HepG2 (cell line): Measurements from ENCODE around the gene TMEM271.

Experiments used
- ATF2 ChIP-seq: sonication (generic); formaldehyde crosslinking; IDR thresholded peaks from 2 replicates; pipeline ENCODE4 v1.4.0; 2020; ENCODE audit warnings: missing genetic modification reagents
- ATF3 ChIP-seq: sonication (generic); formaldehyde crosslinking; IDR thresholded peaks from 2 replicates; pipeline ENCODE4 v1.4.0; 2020; ENCODE audit warnings: missing genetic modification reagents
- CTCF ChIP-seq: sonication (generic); formaldehyde crosslinking; IDR thresholded peaks from 2 replicates; pipeline ENCODE4 v1.5.0; 2020; ENCODE audit warnings: mild to moderate bottlenecking, missing genetic modification reagents, moderate library complexity
- DPF2 ChIP-seq: sonication (generic); formaldehyde crosslinking; IDR thresholded peaks from 2 replicates; pipeline ENCODE4 v1.4.0; 2020; ENCODE audit warnings: mild to moderate bottlenecking, low read depth, missing genetic modification reagents, borderline replicate concordance
- EZH2 ChIP-seq: conservative IDR thresholded peaks from 2 replicates; pipeline ENCODE4 v1.6.1; 2012; ENCODE audit warnings: mild to moderate bottlenecking, low read depth, low read length, moderate library complexity
- KLF13 ChIP-seq: sonication (generic); formaldehyde crosslinking; IDR thresholded peaks from 2 replicates; pipeline ENCODE4 v1.4.0; 2020; ENCODE audit warnings: mild to moderate bottlenecking, missing genetic modification reagents
- SP2 ChIP-seq: sonication (generic); formaldehyde crosslinking; IDR thresholded peaks from 2 replicates; pipeline ENCODE4 v1.5.1; 2020; ENCODE audit warnings: mild to moderate bottlenecking, missing genetic modification reagents
- SYNCRIP ChIP-seq: fragments of 200-400 bp; formaldehyde crosslinking; IDR thresholded peaks from 2 replicates; pipeline ENCODE4 v1.6.1; 2018; ENCODE audit warnings: mild to moderate bottlenecking, low read depth, low read length; ENCODE audit not compliant: insufficient read depth
- TAF1 ChIP-seq: sonication (generic); formaldehyde crosslinking; IDR thresholded peaks from 2 replicates; pipeline ENCODE4 v1.4.0; 2020; ENCODE audit warnings: missing genetic modification reagents
- ZBTB44 ChIP-seq: sonication (generic); formaldehyde crosslinking; IDR thresholded peaks from 2 replicates; pipeline ENCODE4 v1.4.0; 2020; ENCODE audit warnings: missing genetic modification reagents
- ZNF3 ChIP-seq: IDR thresholded peaks from 2 replicates; pipeline ENCODE4 v1.7.0; 2017; ENCODE audit warnings: inconsistent platforms
- TF ChIP-seq, protein P1 (sequence below): fragments of 450-650 bp; IDR thresholded peaks from 2 replicates; pipeline ENCODE4 v1.6.1; 2017; ENCODE audit warnings: mild to moderate bottlenecking

- TF ChIP-seq, protein P1, sequence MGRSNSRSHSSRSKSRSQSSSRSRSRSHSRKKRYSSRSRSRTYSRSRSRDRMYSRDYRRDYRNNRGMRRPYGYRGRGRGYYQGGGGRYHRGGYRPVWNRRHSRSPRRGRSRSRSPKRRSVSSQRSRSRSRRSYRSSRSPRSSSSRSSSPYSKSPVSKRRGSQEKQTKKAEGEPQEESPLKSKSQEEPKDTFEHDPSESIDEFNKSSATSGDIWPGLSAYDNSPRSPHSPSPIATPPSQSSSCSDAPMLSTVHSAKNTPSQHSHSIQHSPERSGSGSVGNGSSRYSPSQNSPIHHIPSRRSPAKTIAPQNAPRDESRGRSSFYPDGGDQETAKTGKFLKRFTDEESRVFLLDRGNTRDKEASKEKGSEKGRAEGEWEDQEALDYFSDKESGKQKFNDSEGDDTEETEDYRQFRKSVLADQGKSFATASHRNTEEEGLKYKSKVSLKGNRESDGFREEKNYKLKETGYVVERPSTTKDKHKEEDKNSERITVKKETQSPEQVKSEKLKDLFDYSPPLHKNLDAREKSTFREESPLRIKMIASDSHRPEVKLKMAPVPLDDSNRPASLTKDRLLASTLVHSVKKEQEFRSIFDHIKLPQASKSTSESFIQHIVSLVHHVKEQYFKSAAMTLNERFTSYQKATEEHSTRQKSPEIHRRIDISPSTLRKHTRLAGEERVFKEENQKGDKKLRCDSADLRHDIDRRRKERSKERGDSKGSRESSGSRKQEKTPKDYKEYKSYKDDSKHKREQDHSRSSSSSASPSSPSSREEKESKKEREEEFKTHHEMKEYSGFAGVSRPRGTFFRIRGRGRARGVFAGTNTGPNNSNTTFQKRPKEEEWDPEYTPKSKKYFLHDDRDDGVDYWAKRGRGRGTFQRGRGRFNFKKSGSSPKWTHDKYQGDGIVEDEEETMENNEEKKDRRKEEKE, result no peak
- TF ChIP-seq ZBTB44 (CRISPR knock-in tag) (no peak), EZH2 (0 out of 2 replicates have a peak, but pooled peaks have one; percentile 14), DPF2 (CRISPR knock-in tag) (no peak), CTCF (peak; percentile 40; the same call in 1 of the 2 replicates), ATF3 (CRISPR knock-in tag) (no peak), SP2 (CRISPR knock-in tag) (no peak), SYNCRIP (no peak), TAF1 (no peak), ATF2 (CRISPR knock-in tag) (no peak), ZNF3 (CRISPR knock-in tag) (no peak), KLF13 (CRISPR knock-in tag) (no peak)
Measured at GRCh38 chr4:578451-579443, 2.7 kb upstream of the TMEM271 start.
